HepG2 (cell line): ENCODE measurements around the gene SAMD5. TPM values are rescaled to one million over a fixed set of nuclear protein-coding genes. Genes with fewer than 3 reads are reported as not detected.

Experiments used
- ATAC-seq: fragments of 200-7000 bp; cut with Tn5 transposase; 3 replicates; pipeline ENCODE4 v1.9.1; 2020; ENCODE audit warnings: mild to moderate bottlenecking, moderate library complexity
- BruUV-seq: library from RNA; stranded (reverse); fragments of 400-500 nt; replicated peaks from 2 replicates; lab custom pipeline; 2021; lab: Mats Ljungman, UMichigan
- CTCF ChIA-PET: fragments of 300-600 bp; formaldehyde crosslinking; extraction: SDS; loops from one replicate; lab custom pipeline; 2021; ENCODE audit warnings: low total read pairs, inconsistent platforms, low intra/inter-chr PET ratio; lab: Yijun Ruan, JAX
- POLR2A ChIA-PET: fragments of 350-600 bp; sonication (Branson Sonifier 250); formaldehyde crosslinking; loops from one replicate; lab custom pipeline; 2020; ENCODE audit warnings: antibody characterized with exemption, inconsistent platforms; lab: Yijun Ruan, JAX
- DNase-seq: peaks from one replicate; pipeline ENCODE4 v3.0.0-alpha.2; 2015; ENCODE audit warnings: low spot score
- FAIRE-seq: peaks from 3 replicates; lab custom pipeline; 2011; peaks lifted over from hg19 to GRCh38; lab: Jason Lieb, UNC
- H2AFZ ChIP-seq: one replicate; pipeline ENCODE4 v1.6.1; 2011; ENCODE audit warnings: low read length, inconsistent platforms
- H3K27ac ChIP-seq: fragments of 300-600 bp; 3 replicates; pipeline ENCODE4 v1.8.0; 2011; ENCODE audit warnings: mixed run types, mild to moderate bottlenecking, mixed read lengths, low read length, inconsistent platforms; ENCODE audit not compliant: insufficient read depth; ENCODE audit errors: extremely low read length
- H3K27me3 ChIP-seq, 2 experiments: fragments of 200-600 bp in 1 of 2; 2 replicates in 1 of 2; 3 replicates in 1 of 2; pipeline versions ENCODE4 v1.6.0 to v1.8.0; 2011; ENCODE audit warnings: low read length in 2 of 2, mild to moderate bottlenecking in 2 of 2, moderate library complexity in 2 of 2, inconsistent platforms in 1 of 2; ENCODE audit not compliant: insufficient read depth in 2 of 2, control insufficient read depth in 1 of 2
- H3K36me3 ChIP-seq, 2 experiments: fragments of 200-600 bp in 1 of 2; replicated peaks in 1 of 2; 2 replicates in 1 of 2; 3 replicates in 1 of 2; pipeline versions ENCODE4 v1.5.1 to v1.8.0; 2011; ENCODE audit warnings: low read length in 2 of 2, inconsistent platforms in 1 of 2; ENCODE audit not compliant: insufficient read depth in 2 of 2, control insufficient read depth in 1 of 2
- H3K4me1 ChIP-seq: 2 replicates; pipeline ENCODE4 v1.5.1; 2012; ENCODE audit warnings: low read length, inconsistent platforms; ENCODE audit not compliant: insufficient read depth
- H3K4me2 ChIP-seq: 2 replicates; pipeline ENCODE4 v1.6.0; 2011; ENCODE audit warnings: low read depth, low read length, inconsistent platforms
- H3K4me3 ChIP-seq, 3 experiments: fragments of 200-600 bp in 1 of 3; sonication (generic), shearing (Covaris generic) in 1 of 3; replicated peaks in 1 of 3; 2 replicates each; pipeline ENCODE4 v1.5.1; 2011 to 2016; ENCODE audit warnings: low read length in 3 of 3, inconsistent platforms in 2 of 3, low read depth in 2 of 3, mild to moderate bottlenecking in 2 of 3, control low read depth in 1 of 3, mixed read lengths in 1 of 3; ENCODE audit not compliant: insufficient read depth in 1 of 3
- H3K79me2 ChIP-seq: one replicate; pipeline ENCODE4 v1.6.1; 2011; ENCODE audit warnings: low read length, inconsistent platforms; ENCODE audit not compliant: insufficient read depth
- H3K9ac ChIP-seq: 2 replicates; pipeline ENCODE4 v1.6.0; 2011; ENCODE audit warnings: mild to moderate bottlenecking, low read depth, low read length, inconsistent platforms; ENCODE audit not compliant: insufficient read depth
- H3K9me3 ChIP-seq: 2 replicates; pipeline ENCODE4 v1.5.1; 2012; ENCODE audit warnings: mild to moderate bottlenecking, low read length
- H4K20me1 ChIP-seq: 2 replicates; pipeline ENCODE4 v1.6.0; 2011; ENCODE audit warnings: inconsistent platforms, mild to moderate bottlenecking, low read length, moderate library complexity; ENCODE audit not compliant: insufficient read depth
- FOXC1 ChIP-seq: sonication (generic); formaldehyde crosslinking; IDR thresholded peaks from 2 replicates; pipeline ENCODE4 v1.8.0; 2022; ENCODE audit warnings: mild to moderate bottlenecking, missing genetic modification reagents, borderline replicate concordance
- HINFP ChIP-seq: sonication (generic); formaldehyde crosslinking; IDR thresholded peaks from 2 replicates; pipeline ENCODE4 v1.4.0; 2020; ENCODE audit warnings: low read depth, mild to moderate bottlenecking, missing genetic modification reagents
- NBN ChIP-seq: fragments of 450-650 bp; conservative IDR thresholded peaks from 2 replicates; pipeline ENCODE4 v1.6.1; 2017
- NRL ChIP-seq: sonication (generic); formaldehyde crosslinking; IDR thresholded peaks from 2 replicates; pipeline ENCODE4 v1.5.0; 2020; ENCODE audit warnings: missing genetic modification reagents, mild to moderate bottlenecking, moderate library complexity, borderline replicate concordance
- POGZ ChIP-seq: sonication (generic); formaldehyde crosslinking; IDR thresholded peaks from 2 replicates; pipeline ENCODE4 v1.4.0; 2020; ENCODE audit warnings: mild to moderate bottlenecking, missing genetic modification reagents
- RERE ChIP-seq: IDR thresholded peaks from 2 replicates; pipeline ENCODE4 v1.6.1; 2016; ENCODE audit warnings: low read depth, missing genetic modification reagents, missing compliant biosample characterization
- TFDP1 ChIP-seq: IDR thresholded peaks from 2 replicates; pipeline ENCODE4 v1.6.1; 2016; ENCODE audit warnings: missing compliant biosample characterization, missing genetic modification reagents, borderline replicate concordance
- ZKSCAN8 ChIP-seq: IDR thresholded peaks from 2 replicates; pipeline ENCODE4 v1.6.1; 2016; ENCODE audit warnings: borderline replicate concordance, missing genetic modification reagents, missing compliant biosample characterization
- ZNF460 ChIP-seq: sonication (generic); formaldehyde crosslinking; IDR thresholded peaks from 2 replicates; pipeline ENCODE4 v1.5.1; 2020; ENCODE audit warnings: missing genetic modification reagents, mild to moderate bottlenecking, borderline replicate concordance
- ZNF567 ChIP-seq: sonication (generic); formaldehyde crosslinking; IDR thresholded peaks from 2 replicates; pipeline ENCODE4 v1.8.1; 2023; ENCODE audit warnings: mild to moderate bottlenecking, missing genetic modification reagents, borderline replicate concordance
- ZNF776 ChIP-seq: sonication (generic); formaldehyde crosslinking; IDR thresholded peaks from 2 replicates; pipeline ENCODE4 v1.4.0; 2020; ENCODE audit warnings: mild to moderate bottlenecking, missing genetic modification reagents
- WGBS: methylation state at CpG from one replicate; pipeline ENCODE4 v1.1.6; 2017; ENCODE audit warnings: low lambda C conversion rate; 5-methylcytosine and 5-hydroxymethylcytosine counted together
- in situ Hi-C: cut with HindIII; loops from 2 replicates; pipeline ENCODE4 v1.10.0; 2017; ENCODE audit warnings: low pct_unique_long_range_greater_than_20kb; ENCODE audit not compliant: extremely low pct_ligation_motif_present
- intact Hi-C: fragments of 100-400 bp; cut with micrococcal nuclease; formaldehyde crosslinking; loops from one replicate; pipeline ENCODE4 v1.10.0; 2022; ENCODE audit not compliant: unreplicated experiment
- polyA plus RNA-seq, 8 experiments: library from polyadenylated mRNA; depleted of rRNA in 3 of 8; stranded (reverse) in 7 of 8; unstranded in 1 of 8; fragments of >200 nt; fragmentation: Illumina TruSeq in 4 of 8; extraction: Trizol in 4 of 8; gene quantifications; 2 replicates each; pipeline versions ENCODE4 v1.2.1 to v1.2.3, GENCODE V29; 2011 to 2016; ENCODE audit warnings: low read depth in 4 of 8, missing spikeins in 1 of 8, mixed read lengths in 1 of 8; ENCODE audit not compliant: insufficient read depth in 1 of 8
- total RNA-seq, 5 experiments: library from RNA; depleted of rRNA; stranded (reverse); fragments of >200 nt; fragmentation: Illumina TruSeq; extraction: Trizol; gene quantifications; 2 replicates each; pipeline ENCODE4 v1.2.3, GENCODE V29; 2016; ENCODE audit warnings: low read depth in 1 of 5
- TF ChIP-seq, protein P1 (sequence below): sonication (generic); formaldehyde crosslinking; IDR thresholded peaks from 2 replicates; pipeline ENCODE4 v1.5.0; 2020; ENCODE audit warnings: mild to moderate bottlenecking, low read depth, missing genetic modification reagents, borderline replicate concordance

SAMD5 gene
- total and polyA plus RNA-seq, 2 of the 13 experiments (the other 11 are each of a cell fraction or from before 2014, with no cell fraction given): 0.02 to 0.07 TPM

- TF ChIP-seq NBN (0 out of 2 replicates have a peak, but pooled peaks have one; percentile 74), ZKSCAN8 (CRISPR knock-in tag) (no peak)
- TF ChIP-seq, all 625 proteins: peak for 5
Measured at GRCh38 chr6:147515327-147515726, 6.8 kb downstream of the SAMD5 start (continued).

DNA sequence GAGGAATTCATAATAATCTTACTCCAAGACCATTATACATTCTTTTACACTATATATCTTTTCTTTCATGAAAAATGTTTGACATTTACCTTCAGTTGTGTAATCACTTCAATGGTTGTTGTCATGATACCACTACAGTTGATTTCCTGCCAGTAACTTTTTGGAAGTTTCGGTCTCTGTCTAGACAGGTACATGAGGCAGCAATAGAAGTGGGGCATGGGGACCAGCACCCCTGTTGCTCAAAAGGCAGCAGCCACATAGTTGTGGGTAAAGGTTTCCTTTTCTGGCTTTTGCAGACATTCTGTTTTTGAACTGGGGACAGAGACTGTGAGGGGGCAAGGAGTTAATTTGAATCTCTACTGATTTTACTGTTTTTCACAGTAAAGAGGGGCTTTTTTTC lies 14.1 kb downstream of the SAMD5 start:
- no peak for ATAC-seq
- no peak overlapping the region for H2AFZ ChIP-seq

More for the DNA sequence above, 14.1 kb downstream of the SAMD5 start:
- Histone ChIP-seq H3K27ac (no peak overlapping the region), H3K27me3 (no peaks in the 10 kb centered on the region), H3K4me3 (no peak overlapping the region), H3K9me3 (no peaks in the 10 kb centered on the region), H3K4me1 (no peaks in the 10 kb centered on the region), H3K79me2 (no peaks in the 10 kb centered on the region), H3K4me2 (no peak overlapping the region), H3K9ac (no peak overlapping the region), H4K20me1 (no peaks in the 10 kb centered on the region), H3K36me3 (no peaks in the 10 kb centered on the region)
- BruUV-seq: no TSS peak
- intact Hi-C loops (no loop called here), in situ Hi-C loops (no loop called here)
- 58% methylated on average over 1 of the region's 1 CpG for WGBS
- CTCF ChIA-PET: no interaction called here
- FAIRE-seq (no peak), DNase-seq (no peak)
- TF ChIP-seq ZNF567 (CRISPR knock-in tag): no peak
- no peak for TF ChIP-seq HINFP (CRISPR knock-in tag)
- TF ChIP-seq FOXC1: no peak
- TF ChIP-seq RERE (CRISPR knock-in tag): no peak
- TF ChIP-seq POGZ (CRISPR knock-in tag): no peak
- TF ChIP-seq TFDP1 (CRISPR knock-in tag): no peak
- TF ChIP-seq ZNF460: no peak
- TF ChIP-seq NRL: no peak
- TF ChIP-seq, protein P1, sequence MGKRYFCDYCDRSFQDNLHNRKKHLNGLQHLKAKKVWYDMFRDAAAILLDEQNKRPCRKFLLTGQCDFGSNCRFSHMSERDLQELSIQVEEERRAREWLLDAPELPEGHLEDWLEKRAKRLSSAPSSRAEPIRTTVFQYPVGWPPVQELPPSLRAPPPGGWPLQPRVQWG (CRISPR knock-in tag): no peak
- TF ChIP-seq ZNF776 (CRISPR knock-in tag): no peak
- POLR2A ChIA-PET: no interaction called here
